HG02642 (cell line): ENCODE results near the gene THAP3.

ENCODE experiments used
- ATAC-seq: cut with Tn5 transposase; IDR thresholded peaks from one replicate; pipeline ENCODE4 v1.9.1; 2021; ENCODE audit warnings: mild to moderate bottlenecking; ENCODE audit not compliant: unreplicated experiment, poor library complexity

The THAP3 gene

GRCh38 chr1:6666696-6667095, 42.0 kb downstream of the THAP3 start:
- no peak for ATAC-seq

GRCh38 chr1:6667139-6667538, 42.5 kb downstream of the THAP3 start:
- ATAC-seq = no peak

- ATAC-seq = no peak
These were observed 43.8 kb downstream of the THAP3 start for GRCh38 chr1:6668503-6668902.

GRCh38 chr1:6672558-6672957, 47.9 kb downstream of the THAP3 start:
- ATAC-seq = no peak

- no peak for ATAC-seq
These were observed 49.2 kb downstream of the THAP3 start for GRCh38 chr1:6673816-6674398.

- ATAC-seq = no peak
These were observed 50.1 kb downstream of the THAP3 start for GRCh38 chr1:6674771-6675170.

- ATAC-seq = no peak
These were observed 51.3 kb downstream of the THAP3 start for GRCh38 chr1:6675941-6676340.
